ENCODE data around the gene UBA6.

The UBA6 gene

GRCh38 chr4:67727124-67727850, 26.3 kb upstream of the UBA6 start:
- Histone ChIP-seq H3K4me1 (ENCODE audit: control insufficient read depth, insufficient read depth, low read length) (no peaks in the 10 kb centered on the region), H3K27me3 (ENCODE audit: control insufficient read depth, insufficient read depth, low read length, poor library complexity, severe bottlenecking) (no peaks in the 10 kb centered on the region), H3K27ac (ENCODE audit: insufficient read depth, low read depth, low read length, poor library complexity, severe bottlenecking) (no peak overlapping the region), H3K36me3 (ENCODE audit: control insufficient read depth, insufficient read depth, low read length) (no peaks in the 10 kb centered on the region), H3K4me3 (ENCODE audit: insufficient read depth, low read depth, low read length) (no peak overlapping the region), H3K9me3 (ENCODE audit: control insufficient read depth, low read length) (no peaks in the 10 kb centered on the region)
- 88 to 92% methylated on average over 4 of the region's 4 CpGs for WGBS, 2 experiments

DNA sequence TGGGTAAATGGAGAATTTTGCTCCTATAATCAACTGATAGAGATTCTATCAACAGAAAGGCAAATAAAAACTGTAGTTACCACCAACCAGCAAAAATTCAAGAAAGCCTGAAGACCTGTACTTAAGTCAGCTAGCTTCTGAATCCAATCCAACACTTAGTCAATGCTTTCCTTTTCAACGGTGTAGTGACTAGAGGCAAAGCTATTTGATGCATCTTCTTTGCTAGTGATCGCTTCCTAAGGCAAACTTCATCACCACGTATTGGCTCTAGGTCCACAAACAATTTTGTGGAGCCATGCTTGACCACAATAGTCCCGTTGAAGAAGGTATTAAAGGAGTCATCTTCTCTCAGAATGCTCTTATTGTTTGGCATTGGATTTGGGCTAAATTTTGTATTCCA, 25.0 kb upstream of the UBA6 start:
- WGBS, 2 experiments = 94 to 95% methylated on average over 4 of the region's 4 CpGs
- Histone ChIP-seq H3K36me3 (ENCODE audit: control insufficient read depth, insufficient read depth, low read length) (no peaks in the 10 kb centered on the region), H3K27me3 (ENCODE audit: control insufficient read depth, insufficient read depth, low read length, poor library complexity, severe bottlenecking) (no peaks in the 10 kb centered on the region), H3K4me1 (ENCODE audit: control insufficient read depth, insufficient read depth, low read length) (no peaks in the 10 kb centered on the region), H3K9me3 (ENCODE audit: control insufficient read depth, low read length) (no peaks in the 10 kb centered on the region), H3K4me3 (ENCODE audit: insufficient read depth, low read depth, low read length) (no peak overlapping the region), H3K27ac (ENCODE audit: insufficient read depth, low read depth, low read length, poor library complexity, severe bottlenecking) (no peak overlapping the region)

DNA sequence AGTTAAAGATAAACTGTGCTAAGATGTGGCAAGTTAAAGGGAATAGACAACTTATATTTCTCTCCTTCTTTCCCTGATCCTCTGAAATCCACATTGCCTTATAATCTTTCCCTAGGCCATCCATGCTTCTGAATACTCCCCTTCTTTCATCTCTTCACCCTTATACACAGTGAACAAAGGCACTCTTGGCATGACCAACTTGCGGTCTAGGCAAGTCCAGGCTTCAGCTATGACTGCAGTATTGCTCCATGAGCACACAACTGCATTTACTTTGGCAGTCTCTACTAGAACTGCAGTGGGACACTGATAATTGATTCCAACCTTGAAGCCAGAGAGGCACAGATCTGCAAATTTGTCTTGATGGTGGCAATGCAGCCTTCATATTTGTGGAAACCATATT, 24.2 kb upstream of the UBA6 start:
- Histone ChIP-seq H3K27ac (ENCODE audit: insufficient read depth, low read depth, low read length, poor library complexity, severe bottlenecking) (no peak overlapping the region), H3K4me1 (ENCODE audit: control insufficient read depth, insufficient read depth, low read length) (no peaks in the 10 kb centered on the region), H3K9me3 (ENCODE audit: control insufficient read depth, low read length) (no peaks in the 10 kb centered on the region), H3K27me3 (ENCODE audit: control insufficient read depth, insufficient read depth, low read length, poor library complexity, severe bottlenecking) (no peaks in the 10 kb centered on the region), H3K36me3 (ENCODE audit: control insufficient read depth, insufficient read depth, low read length) (no peaks in the 10 kb centered on the region), H3K4me3 (ENCODE audit: insufficient read depth, low read depth, low read length) (no peak overlapping the region)
- WGBS, 2 experiments = 98 to 100% methylated on average over 1 of the region's 1 CpG

DNA sequence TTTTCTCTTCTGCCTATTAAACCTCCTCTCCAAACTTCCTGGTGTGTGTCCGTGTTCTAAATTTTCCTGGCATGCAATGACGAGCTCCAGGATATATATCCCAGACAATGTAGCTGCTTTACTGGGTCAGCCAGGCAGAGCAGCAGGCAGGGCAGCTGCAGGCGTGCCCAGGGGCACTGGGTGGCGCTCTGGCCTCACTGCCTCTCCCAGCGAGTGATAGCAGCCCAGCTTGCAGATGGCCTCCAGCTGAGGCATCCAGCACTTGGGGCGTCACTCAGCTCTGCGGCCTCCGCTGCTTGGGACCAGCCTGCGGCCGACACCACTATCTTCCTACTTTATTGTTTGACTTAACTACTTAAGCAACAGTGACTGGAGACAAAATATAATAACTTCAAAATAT, 23.0 kb upstream of the UBA6 start:
- 90 to 95% methylated on average over 8 to 10 of the region's 10 CpGs for WGBS, 2 experiments
- Histone ChIP-seq H3K4me1 (ENCODE audit: control insufficient read depth, insufficient read depth, low read length) (no peaks in the 10 kb centered on the region), H3K4me3 (ENCODE audit: insufficient read depth, low read depth, low read length) (no peak overlapping the region), H3K9me3 (ENCODE audit: control insufficient read depth, low read length) (no peaks in the 10 kb centered on the region), H3K36me3 (ENCODE audit: control insufficient read depth, insufficient read depth, low read length) (no peaks in the 10 kb centered on the region), H3K27ac (ENCODE audit: insufficient read depth, low read depth, low read length, poor library complexity, severe bottlenecking) (no peak overlapping the region), H3K27me3 (ENCODE audit: control insufficient read depth, insufficient read depth, low read length, poor library complexity, severe bottlenecking) (no peaks in the 10 kb centered on the region)

GRCh38 chr4:67723341-67723740, 22.4 kb upstream of the UBA6 start:
- H3K4me3 ChIP-seq (ENCODE audit: insufficient read depth, low read depth, low read length) = no peak overlapping the region
- H3K36me3 ChIP-seq (ENCODE audit: control insufficient read depth, insufficient read depth, low read length) = no peaks in the 10 kb centered on the region
- H3K4me1 ChIP-seq (ENCODE audit: control insufficient read depth, insufficient read depth, low read length) = no peaks in the 10 kb centered on the region
- no peaks in the 10 kb centered on the region for H3K27me3 ChIP-seq (ENCODE audit: control insufficient read depth, insufficient read depth, low read length, poor library complexity, severe bottlenecking)
- no peaks in the 10 kb centered on the region for H3K9me3 ChIP-seq (ENCODE audit: control insufficient read depth, low read length)
- WGBS, 2 experiments = 90 to 92% methylated on average over 5 of the region's 5 CpGs
- H3K27ac ChIP-seq (ENCODE audit: insufficient read depth, low read depth, low read length, poor library complexity, severe bottlenecking) = no peak overlapping the region

DNA sequence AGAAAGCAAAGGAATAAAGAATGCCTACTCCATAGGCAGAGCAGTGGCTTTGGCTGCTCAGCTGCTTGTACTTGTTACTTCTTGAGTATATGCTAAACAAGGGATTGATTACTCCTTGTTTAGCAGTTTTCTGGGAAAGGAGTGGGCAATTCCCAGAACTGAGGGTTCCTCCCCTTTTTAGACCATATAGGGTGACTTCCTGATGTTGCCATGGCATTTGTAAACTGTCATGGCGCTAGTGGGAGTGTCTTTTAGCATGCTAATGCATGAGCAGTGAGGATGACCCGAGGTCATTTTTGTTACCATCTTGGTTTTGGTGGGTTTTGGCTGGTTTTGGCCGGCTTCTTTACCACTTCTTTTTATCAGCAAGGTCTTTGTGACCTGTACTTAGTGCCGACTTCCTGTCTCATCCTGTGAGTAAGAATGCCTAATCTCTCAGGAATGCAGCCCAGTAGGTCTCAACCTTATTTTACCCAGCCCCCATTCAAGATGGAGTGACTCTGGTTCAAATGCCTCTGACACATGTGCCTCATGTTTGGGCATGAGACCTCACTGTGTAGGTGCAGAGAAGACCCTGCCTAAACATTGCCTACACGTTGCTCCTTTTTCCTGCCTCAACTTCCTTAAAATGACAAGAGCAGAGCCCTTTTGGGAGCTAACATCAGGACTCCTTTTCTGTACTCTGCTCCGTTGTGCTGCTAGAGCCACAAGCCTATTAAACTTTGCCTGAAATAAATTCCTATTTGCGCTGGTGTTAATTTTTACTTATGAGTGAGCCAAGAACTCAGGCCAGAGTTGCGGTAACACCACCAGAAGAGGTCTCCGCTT, 21.0 kb upstream of the UBA6 start:
- Histone ChIP-seq H3K4me3 (ENCODE audit: insufficient read depth, low read depth, low read length) (no peak overlapping the region), H3K36me3 (ENCODE audit: control insufficient read depth, insufficient read depth, low read length) (no peaks in the 10 kb centered on the region), H3K9me3 (ENCODE audit: control insufficient read depth, low read length) (no peaks in the 10 kb centered on the region), H3K27ac (ENCODE audit: insufficient read depth, low read depth, low read length, poor library complexity, severe bottlenecking) (no peak overlapping the region), H3K4me1 (ENCODE audit: control insufficient read depth, insufficient read depth, low read length) (no peaks in the 10 kb centered on the region), H3K27me3 (ENCODE audit: control insufficient read depth, insufficient read depth, low read length, poor library complexity, severe bottlenecking) (no peaks in the 10 kb centered on the region)
- WGBS, 2 experiments = 89 to 92% methylated on average over 9 of the region's 9 CpGs

GRCh38 chr4:67721315-67721769, 20.4 kb upstream of the UBA6 start:
- no peaks in the 10 kb centered on the region for H3K4me1 ChIP-seq (ENCODE audit: control insufficient read depth, insufficient read depth, low read length)
- no peaks in the 10 kb centered on the region for H3K27me3 ChIP-seq (ENCODE audit: control insufficient read depth, insufficient read depth, low read length, poor library complexity, severe bottlenecking)
- H3K27ac ChIP-seq (ENCODE audit: insufficient read depth, low read depth, low read length, poor library complexity, severe bottlenecking) = no peak overlapping the region
- no peak overlapping the region for H3K4me3 ChIP-seq (ENCODE audit: insufficient read depth, low read depth, low read length)
- H3K9me3 ChIP-seq (ENCODE audit: control insufficient read depth, low read length) = no peaks in the 10 kb centered on the region
- no peaks in the 10 kb centered on the region for H3K36me3 ChIP-seq (ENCODE audit: control insufficient read depth, insufficient read depth, low read length)
- 93 to 95% methylated on average over 3 of the region's 3 CpGs for whole genome bisulfite sequencing, 2 experiments

- WGBS, 2 experiments = 85 to 91% methylated on average over 3 of the region's 3 CpGs
Observed at GRCh38 chr4:67719953-67720617, 19.1 kb upstream of the UBA6 start.

DNA sequence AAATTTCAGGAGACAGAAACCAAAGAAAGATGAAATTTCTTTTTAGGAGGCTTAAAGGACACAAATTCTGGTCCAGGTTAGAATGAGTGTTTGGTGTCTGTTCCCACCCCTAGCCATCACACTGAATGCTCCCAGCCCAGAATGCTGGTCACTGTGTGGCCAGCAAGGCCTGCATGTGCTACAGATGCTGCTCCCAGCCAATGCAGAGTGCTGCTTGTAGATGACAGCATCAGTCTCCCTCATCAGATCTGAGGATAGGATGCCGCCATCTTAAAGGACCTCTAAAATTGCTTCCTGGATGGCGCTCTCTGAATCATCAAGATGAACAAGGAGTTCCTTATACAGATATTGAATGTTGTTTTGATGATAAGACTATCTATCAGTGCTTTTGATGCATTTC, 17.9 kb upstream of the UBA6 start:
- Histone ChIP-seq H3K4me1 (ENCODE audit: control insufficient read depth, insufficient read depth, low read length) (peaks cover 7% of the 10 kb centered on the region), H3K27ac (ENCODE audit: insufficient read depth, low read depth, low read length, poor library complexity, severe bottlenecking) (no peak overlapping the region), H3K27me3 (ENCODE audit: control insufficient read depth, insufficient read depth, low read length, poor library complexity, severe bottlenecking) (no peaks in the 10 kb centered on the region), H3K36me3 (ENCODE audit: control insufficient read depth, insufficient read depth, low read length) (no peaks in the 10 kb centered on the region), H3K9me3 (ENCODE audit: control insufficient read depth, low read length) (no peaks in the 10 kb centered on the region), H3K4me3 (ENCODE audit: insufficient read depth, low read depth, low read length) (no peak overlapping the region)
- WGBS, 2 experiments = 93 to 95% methylated on average over 2 of the region's 2 CpGs

More at GRCh38 chr4:67719953-67720617, 19.1 kb upstream of the UBA6 start:
- H3K9me3 ChIP-seq (ENCODE audit: control insufficient read depth, low read length) = no peaks in the 10 kb centered on the region
- no peaks in the 10 kb centered on the region for H3K27me3 ChIP-seq (ENCODE audit: control insufficient read depth, insufficient read depth, low read length, poor library complexity, severe bottlenecking)
- no peak overlapping the region for H3K27ac ChIP-seq (ENCODE audit: insufficient read depth, low read depth, low read length, poor library complexity, severe bottlenecking)
- no peak overlapping the region for H3K4me3 ChIP-seq (ENCODE audit: insufficient read depth, low read depth, low read length)
- no peaks in the 10 kb centered on the region for H3K36me3 ChIP-seq (ENCODE audit: control insufficient read depth, insufficient read depth, low read length)
- no peaks in the 10 kb centered on the region for H3K4me1 ChIP-seq (ENCODE audit: control insufficient read depth, insufficient read depth, low read length)

GRCh38 chr4:67717586-67717985, 16.6 kb upstream of the UBA6 start:
- Histone ChIP-seq H3K27ac (ENCODE audit: insufficient read depth, low read depth, low read length, poor library complexity, severe bottlenecking) (no peak overlapping the region), H3K4me3 (ENCODE audit: insufficient read depth, low read depth, low read length) (no peak overlapping the region), H3K36me3 (ENCODE audit: control insufficient read depth, insufficient read depth, low read length) (no peaks in the 10 kb centered on the region), H3K4me1 (ENCODE audit: control insufficient read depth, insufficient read depth, low read length) (peaks cover 13% of the 10 kb centered on the region), H3K9me3 (ENCODE audit: control insufficient read depth, low read length) (no peaks in the 10 kb centered on the region), H3K27me3 (ENCODE audit: control insufficient read depth, insufficient read depth, low read length, poor library complexity, severe bottlenecking) (no peaks in the 10 kb centered on the region)
- 94% methylated on average over 2 of the region's 2 CpGs for WGBS, 2 experiments
